Upper lobe of left lung (tissue), 4 donors: Measurements from ENCODE around the gene ACER2.

Experiments
- EP300 ChIP-seq, 4 donors: sonication (generic); formaldehyde crosslinking; IDR thresholded peaks; one replicate each; pipeline ENCODE4 v1.5.1; 2017; ENCODE audit warnings: antibody characterized with exemption in 4 of 4, control low read depth in 2 of 4
- POLR2A ChIP-seq, 4 donors: fragments of 450-650 bp; IDR thresholded peaks; one replicate each; pipeline ENCODE4 v1.5.1; 2016 to 2017; ENCODE audit warnings: antibody characterized with exemption in 4 of 4, mild to moderate bottlenecking in 2 of 4
- TF ChIP-seq, protein P1 (sequence below), 6 experiments: fragments of 450-650 bp in 4 of 6; fragments of 200-600 bp in 2 of 6; sonication (generic) in 2 of 6; IDR thresholded peaks; one replicate each; pipeline ENCODE4 v1.5.1; 2016 to 2019; ENCODE audit warnings: antibody characterized with exemption in 6 of 6

DNA sequence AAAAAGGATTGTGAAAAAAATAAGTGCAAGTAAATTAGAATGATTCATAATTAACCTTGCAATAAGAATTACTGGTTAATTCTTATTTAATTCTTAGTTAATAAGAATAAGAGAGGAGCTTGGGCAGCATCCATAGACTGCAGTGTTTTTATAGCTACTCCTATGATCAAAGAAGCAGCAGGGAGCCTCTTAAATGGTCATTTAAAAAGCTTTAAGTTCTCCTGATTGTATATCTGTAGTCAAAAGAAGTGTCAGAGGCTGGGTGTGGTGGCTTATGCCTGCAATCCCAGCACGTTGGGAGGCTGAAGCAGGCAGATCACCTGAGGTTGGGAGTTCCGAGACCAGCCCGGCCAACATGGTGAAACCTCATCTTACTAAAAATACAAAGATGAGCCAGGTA is 14.4 kb downstream of the ACER2 start:
- TF ChIP-seq, protein P1, sequence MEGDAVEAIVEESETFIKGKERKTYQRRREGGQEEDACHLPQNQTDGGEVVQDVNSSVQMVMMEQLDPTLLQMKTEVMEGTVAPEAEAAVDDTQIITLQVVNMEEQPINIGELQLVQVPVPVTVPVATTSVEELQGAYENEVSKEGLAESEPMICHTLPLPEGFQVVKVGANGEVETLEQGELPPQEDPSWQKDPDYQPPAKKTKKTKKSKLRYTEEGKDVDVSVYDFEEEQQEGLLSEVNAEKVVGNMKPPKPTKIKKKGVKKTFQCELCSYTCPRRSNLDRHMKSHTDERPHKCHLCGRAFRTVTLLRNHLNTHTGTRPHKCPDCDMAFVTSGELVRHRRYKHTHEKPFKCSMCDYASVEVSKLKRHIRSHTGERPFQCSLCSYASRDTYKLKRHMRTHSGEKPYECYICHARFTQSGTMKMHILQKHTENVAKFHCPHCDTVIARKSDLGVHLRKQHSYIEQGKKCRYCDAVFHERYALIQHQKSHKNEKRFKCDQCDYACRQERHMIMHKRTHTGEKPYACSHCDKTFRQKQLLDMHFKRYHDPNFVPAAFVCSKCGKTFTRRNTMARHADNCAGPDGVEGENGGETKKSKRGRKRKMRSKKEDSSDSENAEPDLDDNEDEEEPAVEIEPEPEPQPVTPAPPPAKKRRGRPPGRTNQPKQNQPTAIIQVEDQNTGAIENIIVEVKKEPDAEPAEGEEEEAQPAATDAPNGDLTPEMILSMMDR (IDR thresholded peaks at IDR 0.05): no peak
- TF ChIP-seq POLR2A (IDR thresholded peaks at IDR 0.05): no peak
- TF ChIP-seq EP300 (IDR thresholded peaks at IDR 0.05): no peak
